Stimulated activated CD4-positive, alpha-beta T cell treated with anti-CD3 and anti-CD28 coated beads, Interleukin-15, amount 100 ng/mL, for 48 hours (primary cell): ENCODE results near the gene MEGF6.

ENCODE experiments used
- DNase-seq, 2 donors: peaks; one replicate each; pipeline ENCODE4 v3.0.0-alpha.2; 2020; ENCODE audit warnings: low read depth in 2 of 2

MEGF6 gene

GRCh38 chr1:3441880-3442279 is 169.4 kb downstream of the MEGF6 start:
- DNase-seq = no peak

- no peak for DNase-seq
Measured at GRCh38 chr1:3441410-3441847, 169.9 kb downstream of the MEGF6 start.

GRCh38 chr1:3440711-3441409 is 170.4 kb downstream of the MEGF6 start:
- no peak for DNase-seq

- DNase-seq = no peak
Measured at GRCh38 chr1:3440300-3440681, 171.0 kb downstream of the MEGF6 start.
